Eye (tissue), 1 donor: ENCODE data around the gene DTNB.

Source experiments
- DNase-seq: peaks from one replicate; pipeline ENCODE4 v3.0.0-alpha.2; 2015

Gene DTNB

DNA sequence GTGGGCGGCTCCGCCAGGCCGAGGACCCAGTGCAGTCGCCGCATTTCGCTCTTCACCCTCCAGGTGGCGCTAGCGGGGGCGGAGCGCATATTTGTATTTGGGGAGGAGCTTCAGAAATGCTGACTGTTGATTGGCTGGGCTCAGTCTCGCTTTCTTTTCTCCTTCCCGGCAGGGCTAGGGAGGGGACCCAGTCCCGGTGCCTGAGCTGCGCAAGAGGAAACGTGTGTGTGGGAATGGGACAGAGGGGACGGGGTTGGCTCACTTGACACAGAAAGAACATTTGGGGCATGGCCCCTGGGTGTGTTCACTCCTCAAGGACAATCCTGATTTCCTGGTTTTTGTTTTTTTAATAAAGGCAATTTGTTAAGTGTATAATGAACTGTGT lies 311.3 kb downstream of the DTNB start:
- DNase-seq = peak; percentile 97

DNA sequence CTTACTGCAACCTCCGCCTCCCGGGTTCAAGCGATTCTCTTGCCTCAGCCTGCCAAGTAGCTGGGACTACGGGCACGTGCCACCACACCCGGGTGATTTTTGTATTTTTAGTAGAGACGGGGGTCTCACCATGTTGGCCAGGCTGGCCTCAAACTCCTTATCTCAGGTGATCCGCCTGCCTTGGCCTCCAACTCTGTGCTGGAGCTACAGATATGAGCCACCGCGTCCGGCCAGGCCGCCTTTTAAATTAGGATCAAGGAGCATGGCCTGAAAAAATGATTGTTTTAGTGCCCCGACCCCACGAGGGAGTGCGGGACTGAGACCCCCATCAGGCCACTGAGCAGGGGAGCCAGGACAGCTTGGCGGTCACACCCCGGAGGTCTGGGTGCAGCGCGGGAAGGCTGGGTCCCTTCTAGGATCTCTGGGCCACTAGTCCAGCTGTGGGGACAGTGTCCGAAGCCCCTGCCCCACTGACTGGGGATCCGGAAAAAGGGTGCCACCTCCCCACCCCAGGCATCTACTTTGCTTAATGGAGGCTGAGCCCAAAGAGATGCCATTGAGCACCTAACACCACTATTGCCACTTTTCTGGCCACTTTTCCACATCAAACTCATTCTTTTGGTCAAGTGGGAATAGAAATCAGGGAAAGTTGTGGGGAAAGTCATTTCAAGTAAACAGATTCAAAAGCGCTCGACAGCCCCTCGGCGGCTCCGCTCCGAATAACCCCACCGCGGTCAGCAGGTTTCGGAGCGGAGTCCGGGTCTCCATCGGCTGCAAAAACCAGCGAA lies 311.9 kb downstream of the DTNB start:
- no peak for DNase-seq

DNA sequence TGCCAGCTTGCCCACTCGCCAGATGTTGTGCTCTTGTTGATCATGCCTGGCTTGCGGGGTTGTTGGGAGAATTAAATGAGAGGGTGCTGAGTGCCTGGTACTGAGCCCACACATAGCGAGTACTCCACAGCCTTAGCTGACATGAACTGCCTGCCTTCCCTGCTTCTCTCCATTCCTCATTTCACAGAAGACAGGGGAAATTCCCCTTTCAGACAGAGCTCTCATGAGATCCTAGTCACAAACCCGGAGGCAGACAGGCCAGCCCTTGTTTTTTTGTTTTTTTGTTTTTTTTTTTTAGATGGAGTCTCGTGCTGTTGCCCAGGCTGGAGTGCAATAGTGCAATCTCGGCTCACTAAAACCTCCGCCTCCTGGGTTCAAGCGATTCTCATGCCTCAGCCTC lies 314.5 kb downstream of the DTNB start:
- DNase-seq = no peak

DNA sequence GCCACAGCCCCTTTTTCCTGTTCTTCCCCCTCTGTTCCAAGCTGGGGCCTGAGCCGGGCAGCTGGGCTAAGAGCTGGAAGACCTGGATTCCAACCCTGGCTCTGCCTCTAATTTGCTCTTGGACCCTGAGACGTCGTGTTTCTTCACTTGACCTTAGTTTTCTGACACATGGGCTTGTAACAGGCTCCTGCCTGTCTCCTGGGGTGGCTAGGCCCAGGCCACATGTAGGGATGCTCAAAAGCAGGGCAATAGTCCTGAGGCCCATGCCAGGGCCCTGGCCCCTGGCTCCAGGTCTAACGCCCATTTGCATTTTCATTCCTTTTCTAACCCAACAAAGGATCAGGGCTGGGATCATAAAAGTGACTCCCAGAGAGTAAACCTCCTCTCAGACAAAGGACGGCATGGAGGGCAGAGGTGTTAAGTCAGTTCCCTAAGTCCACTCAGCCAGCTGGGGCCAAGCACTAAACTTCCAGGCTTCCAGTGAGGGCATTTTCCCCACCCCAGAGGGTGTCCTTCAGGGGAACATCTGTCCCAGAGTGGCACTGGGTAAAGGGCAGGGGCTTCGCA lies 315.0 kb downstream of the DTNB start:
- no peak for DNase-seq

DNA sequence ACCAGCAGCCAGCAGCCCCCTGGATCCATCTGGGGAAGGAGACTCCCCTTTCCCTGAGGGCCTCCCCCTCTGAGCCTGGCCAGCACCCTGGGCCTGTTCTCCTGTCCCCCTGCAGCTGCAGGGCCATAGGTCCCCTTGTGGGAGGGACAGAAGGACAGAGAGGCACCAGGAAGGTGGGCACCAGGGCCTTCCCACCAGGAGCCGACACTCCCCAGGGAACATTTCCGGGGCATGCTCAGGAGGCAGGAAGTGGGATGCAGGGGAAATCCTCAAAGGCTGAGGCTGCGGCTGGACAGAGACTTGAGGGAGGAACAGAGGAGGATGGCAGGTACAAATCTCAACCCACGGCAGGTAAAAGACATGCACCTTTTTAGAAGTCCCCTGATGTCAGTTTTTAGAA lies 317.3 kb downstream of the DTNB start:
- DNase-seq = no peak

DNA sequence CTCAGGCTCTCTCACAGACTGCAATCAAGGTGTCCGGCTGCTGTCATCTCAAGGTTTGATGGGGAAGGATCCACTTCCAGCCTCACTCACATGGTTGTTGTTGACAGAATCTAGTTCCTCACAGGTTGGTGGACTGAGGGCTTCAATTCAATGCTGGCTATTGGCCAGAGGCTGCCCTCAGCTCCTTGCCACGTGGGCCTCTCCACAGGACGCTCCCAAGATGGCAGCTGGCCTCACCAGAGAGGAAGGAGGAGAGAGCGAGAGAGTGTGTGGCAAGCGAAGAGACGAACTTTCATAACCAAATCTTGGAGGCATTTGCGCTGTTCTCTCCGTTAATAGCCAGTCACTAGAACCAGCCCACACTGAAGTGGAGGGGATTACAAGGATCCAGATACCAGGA lies 318.1 kb downstream of the DTNB start:
- no peak for DNase-seq

DNA sequence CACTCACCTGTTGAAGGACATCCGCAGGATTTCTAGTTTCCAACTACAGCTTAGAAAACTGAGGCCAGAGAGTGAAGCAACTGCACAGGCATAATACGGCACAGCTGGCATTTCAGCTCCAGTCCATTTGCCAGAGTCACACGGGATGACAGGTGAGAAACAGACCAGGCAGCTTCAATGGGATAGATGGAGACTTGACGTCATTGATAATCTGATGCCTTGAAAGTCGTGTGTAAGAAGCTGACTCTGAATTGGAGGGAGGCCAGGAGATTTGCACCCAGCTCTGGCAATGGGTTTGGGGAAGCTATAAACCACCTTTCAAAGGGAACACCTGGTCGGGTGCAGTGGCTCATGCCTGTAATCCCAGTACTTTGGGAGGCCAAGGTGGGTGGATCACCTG lies 319.3 kb downstream of the DTNB start:
- no peak for DNase-seq

DNA sequence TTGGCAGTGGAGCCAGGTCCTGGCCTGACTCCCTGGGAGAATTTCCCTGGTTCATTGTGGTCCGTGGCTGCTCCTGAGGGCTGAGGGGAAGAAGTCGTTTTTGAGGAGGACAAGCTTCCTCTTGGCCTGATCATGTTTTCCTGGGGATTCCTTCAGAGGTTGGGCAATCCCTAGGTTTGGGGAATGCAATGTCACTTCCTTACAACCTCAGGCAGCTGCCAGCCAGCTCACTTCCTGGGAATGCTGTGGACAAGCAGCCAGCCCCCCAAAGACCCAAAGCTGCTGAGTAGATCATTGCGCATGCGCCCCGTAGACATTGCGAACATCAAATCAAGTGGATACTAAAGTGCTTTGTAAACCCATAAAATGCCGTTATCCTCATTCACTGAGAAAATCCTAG lies 324.0 kb downstream of the DTNB start:
- no peak for DNase-seq

DNA sequence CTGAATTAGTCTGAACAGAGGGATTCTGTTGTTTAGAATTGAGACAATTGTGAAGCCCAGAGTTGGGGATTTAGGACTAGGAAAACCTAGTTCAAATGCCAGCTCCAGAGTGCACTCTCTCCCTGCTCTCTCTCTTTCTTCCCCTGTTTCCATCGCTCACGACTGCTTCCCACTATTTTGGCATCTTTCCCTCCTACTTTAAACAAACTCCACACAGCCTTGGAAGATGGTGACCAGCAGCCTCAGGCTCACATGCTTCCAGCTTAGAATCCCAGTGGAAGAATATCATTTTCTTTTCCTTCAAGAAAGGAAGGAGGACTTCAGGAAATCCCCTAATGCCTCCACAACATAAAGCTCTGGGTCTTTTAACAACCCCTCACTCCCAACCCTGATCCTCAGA lies 325.5 kb downstream of the DTNB start:
- no peak for DNase-seq

DNA sequence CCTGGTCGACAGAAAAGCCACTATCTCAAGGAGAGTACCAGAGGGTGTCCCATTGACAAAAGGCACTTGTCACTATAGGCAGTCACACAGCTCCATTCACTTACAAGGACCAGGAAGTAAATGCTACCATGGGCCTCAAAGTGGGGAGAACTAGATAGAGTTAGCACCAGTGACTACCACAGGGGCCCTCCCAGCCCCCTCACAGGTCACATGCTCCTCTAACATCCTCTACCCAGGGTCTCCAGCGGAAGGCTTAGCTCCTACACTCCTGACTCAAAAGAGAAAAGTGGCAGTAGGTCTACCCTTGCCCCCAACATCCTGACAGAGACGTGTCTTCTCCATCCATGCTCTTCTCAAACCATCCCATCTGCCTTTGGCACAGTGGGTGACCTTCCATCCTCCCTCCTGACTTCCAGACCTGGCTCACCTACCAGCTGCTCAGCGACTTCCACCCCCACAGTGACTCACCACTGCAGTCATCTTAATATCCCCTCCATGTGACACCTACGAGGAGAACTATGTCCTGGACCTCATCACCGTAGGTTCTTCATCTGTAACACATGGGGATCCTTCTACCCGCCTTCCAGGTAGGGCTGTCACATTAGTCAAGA lies 326.1 kb downstream of the DTNB start:
- no peak for DNase-seq

DNA sequence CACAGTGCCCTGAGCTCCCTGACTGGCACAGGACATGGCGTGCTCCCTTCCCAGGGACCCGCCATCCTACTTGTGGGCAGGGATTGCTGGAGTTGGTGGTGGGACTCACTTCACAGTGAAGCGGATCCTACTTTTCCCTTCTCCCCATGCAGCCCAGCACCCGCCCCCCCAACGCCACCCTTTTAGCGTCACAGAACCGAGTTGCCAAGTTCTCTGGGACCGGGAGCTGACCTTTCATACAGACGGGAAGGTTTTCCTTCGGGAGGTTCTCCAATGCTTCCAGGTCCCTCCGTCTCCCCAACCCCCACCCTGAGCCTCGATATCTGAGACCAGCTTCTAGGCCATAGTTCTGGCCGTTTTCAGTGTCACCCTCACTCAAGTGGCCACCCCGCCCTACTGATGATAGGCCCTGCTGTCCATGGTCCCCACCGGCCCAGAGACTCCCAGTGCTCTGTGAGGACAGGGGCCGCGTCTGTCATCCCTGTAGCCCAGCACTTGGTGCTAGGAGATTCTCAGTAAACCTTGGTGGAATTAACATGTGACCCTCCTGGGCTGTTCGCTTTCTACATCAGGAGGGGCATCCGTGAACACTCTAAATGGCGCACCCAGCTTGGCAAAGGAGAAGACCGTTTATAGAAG lies 330.1 kb downstream of the DTNB start:
- DNase-seq = no peak

DNA sequence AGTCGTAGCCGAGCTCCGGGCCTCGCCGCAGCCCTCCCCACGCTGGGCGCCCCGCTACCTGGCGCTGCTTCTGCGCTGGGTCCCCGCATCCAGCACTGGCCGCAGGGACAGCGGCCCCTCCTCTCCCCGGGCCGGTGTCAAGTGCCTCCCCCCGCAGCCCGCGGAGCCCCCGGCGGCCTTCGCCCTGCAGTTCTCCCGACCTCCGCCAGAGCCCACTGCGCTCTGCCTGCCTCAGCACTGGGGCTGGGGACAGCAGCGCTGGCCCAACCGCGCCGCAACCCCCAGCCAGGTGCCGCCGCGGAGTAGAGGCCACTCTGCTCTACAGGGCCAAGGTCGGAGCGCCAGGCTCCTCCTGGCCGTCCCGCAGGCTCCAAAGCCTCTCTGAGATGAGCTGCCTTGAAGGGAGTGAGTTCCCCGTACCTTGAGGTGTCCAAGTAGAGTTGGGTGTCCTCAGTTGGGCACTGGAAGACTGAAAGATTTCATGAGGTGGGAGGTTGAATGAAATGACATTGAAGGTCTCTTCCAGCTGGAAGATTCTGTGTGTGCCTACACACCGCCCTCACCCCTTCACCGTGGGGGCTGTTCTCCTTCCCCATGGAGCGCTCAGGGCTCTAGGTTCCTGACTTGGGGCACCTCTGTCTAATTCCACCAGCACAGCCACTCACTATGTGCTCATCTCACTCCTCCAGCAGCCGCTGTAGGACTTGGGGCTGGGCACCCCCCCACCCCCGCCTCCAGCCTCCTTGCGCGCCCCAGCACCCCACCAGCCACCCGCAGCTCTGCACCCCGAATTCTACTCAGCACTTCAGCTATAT lies 330.8 kb downstream of the DTNB start:
- peak; percentile 95 for DNase-seq

DNA sequence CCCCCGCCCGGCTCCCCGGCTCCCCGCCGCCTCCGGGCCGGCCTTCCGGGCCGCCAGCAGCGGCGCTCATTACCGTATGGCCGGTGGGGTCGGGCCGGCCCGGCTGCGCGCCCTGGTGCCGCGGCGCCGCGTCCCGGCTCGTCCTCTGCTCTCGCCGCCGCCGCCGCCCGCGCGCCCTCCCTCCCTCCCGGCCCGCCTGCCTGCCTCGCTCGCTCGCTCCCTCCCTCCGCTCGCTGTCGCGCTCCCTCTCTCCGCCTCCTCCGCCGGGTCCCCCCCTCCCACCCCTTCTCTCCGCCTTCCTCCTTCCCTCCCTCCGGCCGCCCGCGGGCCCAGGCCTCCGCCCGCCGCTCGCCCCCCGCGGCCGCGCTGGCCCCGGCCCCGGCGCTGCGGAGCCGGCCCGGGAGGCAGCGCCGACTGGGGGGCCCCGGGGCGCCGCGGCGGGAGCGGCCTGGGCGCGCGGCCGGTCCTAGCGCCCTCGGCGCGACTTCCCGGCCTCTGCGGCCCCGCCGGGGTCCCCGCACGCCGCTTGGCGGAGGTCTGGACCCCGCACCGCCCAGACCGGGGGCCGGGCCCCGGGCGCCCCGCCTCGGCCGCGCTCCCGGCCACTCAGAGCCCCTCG lies 331.5 kb downstream of the DTNB start, which contains the start of gene DNMT3A:
Gene DNMT3A (minus strand): TSS at position 173 of the 619 bp plus-strand sequence. CDS start 27,941 bp downstream, outside the sequence.
- peak; percentile 85 for DNase-seq

DNA sequence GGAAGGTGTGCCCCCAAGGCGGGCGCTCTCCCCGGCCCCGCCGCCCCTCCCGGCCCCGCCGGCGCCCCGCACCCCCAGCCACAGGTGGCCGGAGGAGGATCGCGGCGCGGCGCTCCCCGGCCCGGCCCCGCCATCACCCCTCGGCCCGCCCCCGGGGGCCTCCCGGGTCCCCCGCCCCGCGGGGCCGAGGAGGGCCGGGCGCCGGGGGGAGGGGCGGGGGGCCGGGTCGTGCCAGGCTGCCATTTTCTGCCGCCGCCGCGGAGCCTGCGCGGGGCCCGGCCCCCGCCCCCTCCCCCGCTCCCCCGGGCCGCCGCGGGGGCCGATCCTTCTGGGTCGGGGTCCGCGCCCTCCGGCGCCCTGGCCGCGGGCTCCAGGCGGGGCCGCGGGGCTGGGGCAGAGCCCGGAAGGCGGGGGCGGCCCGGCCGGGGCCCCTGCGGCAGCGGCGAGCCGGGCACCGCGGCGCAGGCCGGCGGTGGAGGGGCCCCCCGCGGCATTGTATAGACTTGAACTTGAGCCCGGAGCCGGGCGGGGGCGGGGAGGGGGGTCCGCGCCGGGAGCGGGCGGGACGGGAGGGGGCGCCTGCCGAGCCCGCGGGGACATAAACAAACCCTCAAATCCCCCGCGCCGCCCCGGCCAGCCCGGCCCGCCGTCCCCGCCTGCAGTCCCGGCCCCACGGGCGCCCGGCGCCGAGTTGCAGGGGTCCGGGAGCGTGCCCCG lies 332.2 kb downstream of the DTNB start:
- peak; percentile 63 for DNase-seq

DNA sequence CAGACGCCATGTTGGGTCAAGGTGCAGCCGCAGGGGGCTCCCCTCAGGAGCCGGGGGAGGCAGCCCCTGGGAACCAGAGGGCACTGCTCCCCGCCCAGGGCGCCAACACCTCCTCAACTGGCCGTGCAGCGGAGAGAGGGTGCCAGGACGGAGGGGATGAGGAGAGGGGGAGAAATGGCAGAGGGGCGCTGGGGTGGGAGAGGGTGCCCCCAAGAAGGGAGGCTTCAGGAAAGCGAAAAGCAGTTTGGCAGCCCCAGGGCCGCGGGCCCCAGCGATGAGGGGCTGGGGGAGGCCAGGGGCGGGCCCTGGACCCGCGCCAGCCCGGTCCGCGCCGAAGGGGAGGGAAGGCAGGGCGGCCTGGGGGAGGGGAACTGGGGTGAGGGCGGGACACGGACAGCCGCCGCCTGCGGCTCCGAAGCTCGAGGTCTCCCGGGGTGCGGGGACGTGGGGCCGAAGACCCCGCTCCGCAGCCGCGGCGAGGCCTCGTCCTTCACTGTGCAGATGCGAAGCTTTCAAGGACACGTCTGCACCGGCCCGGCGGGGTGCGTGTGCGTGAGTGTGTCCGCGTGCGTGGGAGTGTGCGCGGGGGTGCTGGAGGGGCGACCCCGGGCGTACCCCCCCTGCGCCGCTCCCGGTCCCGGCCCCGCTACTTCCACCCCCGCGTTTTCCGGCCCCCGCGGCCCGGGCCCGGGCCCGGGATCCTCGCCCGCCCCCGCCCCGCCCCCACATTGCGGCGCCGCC lies 333.0 kb downstream of the DTNB start:
- peak; percentile 68 for DNase-seq

DNA sequence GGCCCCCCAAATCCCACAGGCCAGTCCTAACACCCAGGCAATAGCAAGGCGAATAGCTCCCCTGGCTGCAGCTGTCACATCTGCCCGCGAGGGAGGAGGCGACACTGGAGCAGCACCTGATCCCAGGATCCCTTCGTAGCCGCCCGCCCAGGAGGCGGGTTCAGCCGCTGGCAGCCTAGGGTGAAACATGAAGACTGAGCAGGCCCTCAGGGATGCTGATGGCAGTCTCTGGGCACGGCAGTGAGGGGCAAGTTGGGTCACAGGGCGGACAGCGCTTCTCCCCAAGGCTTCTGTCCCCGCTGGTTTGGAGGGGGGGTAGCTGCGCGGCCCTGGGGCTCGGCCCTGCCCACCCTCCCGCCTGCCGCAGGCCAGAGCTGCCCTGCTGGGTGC lies 333.6 kb downstream of the DTNB start:
- DNase-seq = peak; percentile 63

DNA sequence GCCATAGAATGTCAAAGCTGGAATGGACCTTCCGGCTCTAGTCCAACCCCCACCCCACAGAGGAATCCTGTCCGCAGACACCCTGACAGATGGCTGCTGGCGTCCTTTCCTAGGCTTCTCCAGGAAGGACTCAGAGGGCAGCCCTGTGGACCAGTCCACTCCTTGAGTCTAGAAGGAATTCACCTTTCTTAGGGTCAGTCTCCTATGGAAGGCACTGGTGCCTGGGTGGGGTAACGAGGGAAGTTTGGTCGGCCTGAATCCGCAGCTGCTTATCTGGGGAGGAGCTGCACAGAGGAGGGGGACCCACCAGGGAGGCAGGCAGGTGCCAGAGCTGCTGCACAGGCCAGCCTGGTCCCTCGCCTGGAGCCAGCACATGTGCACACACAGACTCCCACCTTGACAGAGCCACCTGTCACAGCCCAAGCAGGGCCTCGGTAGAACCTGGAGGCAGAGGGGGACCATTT lies 334.1 kb downstream of the DTNB start:
- DNase-seq = no peak

DNA sequence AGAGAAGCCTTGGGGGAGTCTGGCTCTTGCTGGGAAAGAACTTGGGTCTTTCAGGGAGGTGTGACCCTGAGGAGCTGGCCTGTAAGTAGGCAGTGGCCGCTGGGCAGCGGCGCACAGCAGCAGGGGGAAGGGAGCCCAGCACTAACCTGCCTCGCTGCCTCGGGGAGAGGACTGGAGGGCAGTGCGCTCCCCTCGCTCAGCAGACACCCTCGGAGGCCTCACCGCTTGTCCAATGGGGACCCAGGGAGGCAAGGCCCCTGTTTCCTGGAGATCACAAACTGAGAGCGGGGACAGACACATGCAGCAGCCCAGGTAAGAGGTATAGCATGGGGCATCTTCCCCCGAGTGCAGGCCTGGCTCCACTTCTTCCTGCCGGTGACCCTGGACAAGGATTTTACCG lies 335.0 kb downstream of the DTNB start:
- DNase-seq = no peak

DNA sequence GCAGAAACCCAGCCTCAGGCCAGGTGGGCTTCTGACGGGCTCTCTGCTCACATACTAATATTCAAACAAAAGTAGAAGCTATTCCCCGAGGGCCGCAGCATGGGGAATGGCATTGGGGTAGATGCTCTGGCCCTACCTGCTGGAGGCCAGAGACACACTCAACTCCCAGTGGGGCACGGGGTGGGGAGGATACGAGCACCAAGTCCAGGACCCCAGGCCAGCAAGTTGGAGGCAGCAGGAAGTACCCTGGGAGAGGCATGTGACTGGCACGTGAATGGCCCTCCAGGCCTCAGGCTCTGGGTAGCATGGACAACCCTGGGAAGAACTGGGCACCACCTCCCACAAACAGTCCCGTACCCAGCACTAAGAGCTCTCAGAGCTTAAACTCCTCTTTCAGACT lies 335.5 kb downstream of the DTNB start:
- no peak for DNase-seq

DNA sequence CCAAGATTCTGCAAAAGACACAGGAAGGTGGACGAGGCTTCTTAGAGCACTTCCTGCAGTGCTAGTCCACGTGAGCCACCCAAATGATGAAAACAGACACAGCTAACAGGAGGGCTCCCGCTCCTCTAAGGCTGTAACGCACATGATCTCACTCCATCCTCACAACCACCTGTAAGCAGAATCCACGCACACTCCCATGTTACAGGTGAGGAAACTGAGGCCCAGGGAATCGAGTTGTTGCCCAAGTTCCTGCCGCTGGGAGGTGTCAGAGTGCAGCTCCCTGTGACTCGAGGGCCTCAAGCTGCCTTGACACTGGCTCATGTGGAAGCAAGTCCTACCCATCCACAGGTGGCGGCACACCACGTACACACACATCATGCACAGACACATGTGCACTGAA lies 336.1 kb downstream of the DTNB start:
- DNase-seq = no peak

DNA sequence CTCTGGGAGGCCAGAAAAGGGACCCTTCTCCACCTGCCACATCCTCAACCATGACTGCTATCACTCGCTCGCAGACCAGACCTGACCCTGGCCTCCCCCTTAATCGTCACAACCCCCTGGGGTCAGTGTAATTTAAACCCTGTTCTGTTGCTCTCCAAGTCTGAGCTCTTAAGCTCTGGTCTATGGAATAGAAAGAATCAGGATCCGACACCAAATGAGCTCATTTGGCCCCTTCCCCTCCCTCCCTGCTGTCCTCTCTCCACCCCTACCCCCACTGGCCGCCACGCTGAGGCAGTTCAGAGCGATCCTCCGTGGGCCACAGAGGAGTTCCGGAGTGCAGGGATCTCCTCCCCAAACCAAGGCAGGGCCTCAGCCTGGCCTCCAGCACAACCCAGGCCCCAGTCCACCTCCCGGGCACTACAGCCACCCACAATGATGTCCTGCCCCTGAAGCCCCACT lies 337.0 kb downstream of the DTNB start:
- DNase-seq = peak; percentile 38
